GM18870 (cell line): Measurements from ENCODE around the gene SAPCD1.
"Not testable (repeated sequence)": the region's sequence is repeated elsewhere in the genome, so short reads cannot be mapped to it uniquely, and the experiment has no call there.

ENCODE experiments used
- ATAC-seq: cut with Tn5 transposase; IDR thresholded peaks from one replicate; pipeline ENCODE4 v1.9.1; 2021; ENCODE audit warnings: moderate library complexity; ENCODE audit not compliant: unreplicated experiment

Gene SAPCD1

GRCh38 chr6:31795616-31796298, 33.3 kb downstream of the SAPCD1 start, which contains the start of gene VARS1:
Gene VARS1 (minus strand): TSS chr6:31795752. CDS start chr6:31795217, 535 bp downstream.
- ATAC-seq, result no peak

- no peak for ATAC-seq
These were observed 34.5 kb downstream of the SAPCD1 start for GRCh38 chr6:31796993-31797385.

DNA sequence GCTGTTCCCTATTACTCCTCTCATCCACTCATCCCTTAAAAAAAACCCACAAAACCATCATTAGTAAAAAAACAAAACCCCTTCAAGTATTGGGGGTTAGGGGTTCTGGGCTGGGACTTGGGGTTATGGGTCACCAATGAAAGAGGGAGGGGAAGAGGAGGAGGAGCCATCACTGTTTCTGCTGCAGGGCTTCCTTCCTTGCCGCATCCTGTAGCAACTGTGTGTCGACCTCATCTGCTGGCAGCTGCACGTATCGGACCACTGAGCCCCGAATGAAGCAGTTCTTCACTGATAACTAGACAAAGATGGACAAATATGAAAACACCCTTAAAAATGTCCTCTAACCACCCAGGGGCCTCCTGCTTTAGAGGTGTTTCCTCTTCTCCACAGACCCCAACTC, 35.1 kb downstream of the SAPCD1 start:
- no peak for ATAC-seq

GRCh38 chr6:31799781-31800180, 37.3 kb downstream of the SAPCD1 start:
- ATAC-seq, result no peak

DNA sequence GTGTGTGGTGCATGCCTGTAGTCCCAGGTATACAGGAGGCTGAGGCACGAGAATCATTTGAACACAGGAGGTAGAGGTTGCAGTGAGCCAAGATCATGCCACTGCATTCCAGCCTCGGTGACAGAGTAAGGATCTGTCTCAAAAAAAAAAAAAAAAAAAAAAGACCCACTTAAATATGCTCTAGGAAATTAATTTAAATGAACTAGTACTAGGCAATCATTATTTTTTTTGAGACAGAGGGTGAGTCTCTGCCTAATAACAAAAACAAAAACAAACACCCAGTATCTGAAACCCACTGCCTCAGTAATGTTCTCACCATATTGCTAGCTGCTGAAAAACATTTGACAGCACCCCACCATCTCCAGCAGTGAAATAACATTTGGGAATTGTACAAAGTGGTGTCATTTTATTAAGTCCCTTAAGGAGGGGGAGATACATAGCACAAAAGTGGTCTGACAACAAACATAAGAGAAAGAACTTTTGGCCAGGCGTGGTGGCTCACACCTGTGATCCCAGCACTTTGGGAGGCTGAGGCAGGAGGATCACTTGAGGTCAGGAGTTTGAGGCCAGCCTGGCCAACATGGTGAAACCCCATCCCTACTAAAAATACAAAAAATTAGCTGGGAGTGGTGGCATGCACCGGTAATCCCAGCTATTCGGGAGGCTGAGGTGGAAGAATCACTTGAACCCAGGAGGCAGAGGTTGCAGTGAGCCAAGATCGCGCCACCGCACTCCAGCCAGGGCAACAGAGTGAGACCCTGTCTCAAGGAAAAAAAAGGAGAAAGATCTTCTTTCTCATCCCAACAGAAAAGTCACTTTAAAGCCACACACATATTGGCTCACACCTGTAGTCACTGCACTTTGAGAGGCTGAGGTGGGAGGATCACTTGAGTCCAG, 38.8 kb downstream of the SAPCD1 start:
- not testable (repeated sequence) for ATAC-seq

- no peak for ATAC-seq
These were observed 43.5 kb downstream of the SAPCD1 start for GRCh38 chr6:31805939-31806469.

DNA sequence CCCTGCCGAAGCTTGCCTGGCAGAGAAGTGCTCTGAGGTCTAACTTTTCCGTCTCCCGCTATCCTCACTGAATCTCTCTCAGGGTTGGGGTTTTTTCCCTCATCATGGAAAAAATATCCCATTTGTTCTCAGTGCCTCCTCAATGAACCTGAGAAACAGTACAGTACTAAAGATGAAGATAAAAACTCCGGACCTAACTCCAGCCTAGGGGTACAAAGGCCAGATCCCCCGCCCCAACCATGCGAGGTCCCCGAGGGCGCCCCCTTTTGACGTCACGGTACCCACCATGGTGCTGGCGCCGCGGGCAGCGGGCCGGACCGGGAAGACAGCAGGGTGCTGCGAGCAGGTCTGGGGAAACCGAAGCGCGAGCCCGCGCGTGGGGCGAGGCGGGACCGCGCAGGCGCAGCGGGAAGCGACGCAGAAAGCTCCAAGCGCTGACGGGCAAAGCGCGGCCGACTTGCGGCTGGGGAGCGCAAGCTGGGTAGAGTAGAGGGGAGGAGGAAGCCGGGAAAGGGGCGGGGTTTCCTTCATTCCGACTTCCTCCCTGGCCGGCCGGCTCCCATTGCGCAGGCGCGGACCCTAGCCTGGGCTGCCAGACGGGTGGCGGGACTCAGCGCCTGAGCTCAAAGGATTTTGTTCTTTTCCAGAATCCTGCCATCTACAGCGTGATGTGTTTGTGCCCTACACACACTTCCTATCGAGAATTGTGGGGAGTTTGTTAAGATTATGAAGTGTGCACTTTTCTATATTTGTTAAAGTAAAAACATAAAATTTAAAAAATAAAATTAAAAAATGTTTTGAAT, 44.2 kb downstream of the SAPCD1 start, which contains the start of gene LSM2:
TSS of gene LSM2 (minus strand) at position 497 of the 803 bp plus-strand sequence. CDS start at position 288, 209 bp downstream.
- peak; percentile 66 for ATAC-seq

GRCh38 chr6:31808599-31808998, 46.1 kb downstream of the SAPCD1 start:
- not testable (repeated sequence) for ATAC-seq

DNA sequence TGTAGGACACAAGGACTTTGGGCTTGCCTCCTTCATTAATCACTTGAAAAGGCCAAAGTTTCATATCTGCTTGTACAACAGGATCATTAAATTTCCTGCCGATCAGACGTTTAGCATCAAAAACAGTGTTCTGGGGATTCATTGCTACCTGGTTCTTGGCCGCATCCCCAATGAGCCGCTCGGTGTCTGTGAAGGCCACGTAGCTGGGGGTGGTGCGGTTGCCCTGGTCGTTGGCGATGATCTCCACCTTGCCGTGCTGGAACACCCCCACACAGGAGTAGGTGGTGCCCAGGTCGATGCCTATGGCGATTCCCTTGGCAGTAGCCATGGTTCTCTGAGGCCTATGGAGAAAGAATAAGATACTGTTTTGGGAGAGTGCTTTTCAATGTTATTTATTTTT, 49.2 kb downstream of the SAPCD1 start:
- ATAC-seq, result no peak

DNA sequence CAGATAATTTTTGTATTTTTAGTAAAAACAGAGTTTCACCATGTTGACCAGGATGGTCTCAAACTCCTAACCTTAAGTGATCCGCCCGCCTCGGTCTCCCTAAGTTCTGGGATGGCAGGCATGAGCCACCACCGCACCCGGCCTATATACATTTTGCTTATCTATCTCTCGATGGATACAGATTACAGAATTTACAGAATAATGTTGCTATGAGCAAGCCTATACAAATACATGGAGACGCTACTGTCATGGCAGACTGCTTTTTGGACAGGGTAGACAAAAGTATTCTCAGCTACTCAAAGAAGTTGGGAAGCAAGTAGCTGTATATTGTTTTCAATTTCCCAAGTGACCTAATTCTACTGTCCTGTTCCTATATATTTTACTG, 51.0 kb downstream of the SAPCD1 start:
- no peak for ATAC-seq
